ENCODE results near the gene PLEKHA1.

The PLEKHA1 gene

GRCh38 chr10:122347170-122347841, 27.2 kb upstream of the PLEKHA1 start:
- DNase-seq (ENCODE audit: insufficient read length, low spot score) (no peak), FAIRE-seq (no peak)
- no peak for TF ChIP-seq CTCF (IDR thresholded peaks at IDR 0.05; ENCODE audit: insufficient read depth, missing control alignments)

- FAIRE-seq (no peak), DNase-seq (ENCODE audit: insufficient read length, low spot score) (no peak)
- TF ChIP-seq CTCF (IDR thresholded peaks at IDR 0.05; ENCODE audit: insufficient read depth, missing control alignments): no peak
Observed at GRCh38 chr10:122348512-122348911, 26.0 kb upstream of the PLEKHA1 start.

GRCh38 chr10:122348935-122349361, 25.6 kb upstream of the PLEKHA1 start:
- DNase-seq (ENCODE audit: insufficient read length, low spot score) (no peak), FAIRE-seq (no peak)
- no peak for TF ChIP-seq CTCF (IDR thresholded peaks at IDR 0.05; ENCODE audit: insufficient read depth, missing control alignments)

- FAIRE-seq (no peak), DNase-seq (ENCODE audit: insufficient read length, low spot score) (no peak)
- TF ChIP-seq CTCF (IDR thresholded peaks at IDR 0.05; ENCODE audit: insufficient read depth, missing control alignments): no peak
Observed at GRCh38 chr10:122349758-122350369, 24.6 kb upstream of the PLEKHA1 start.

- FAIRE-seq (no peak), DNase-seq (ENCODE audit: insufficient read length, low spot score) (no peak)
- no peak for TF ChIP-seq CTCF (IDR thresholded peaks at IDR 0.05; ENCODE audit: insufficient read depth, missing control alignments)
Observed at GRCh38 chr10:122350893-122351292, 23.6 kb upstream of the PLEKHA1 start.

- DNase-seq (ENCODE audit: insufficient read length, low spot score): no peak
- no peak for FAIRE-seq
- TF ChIP-seq CTCF (IDR thresholded peaks at IDR 0.05; ENCODE audit: insufficient read depth, missing control alignments): no peak
Observed at GRCh38 chr10:122352817-122353525, 21.5 kb upstream of the PLEKHA1 start.

GRCh38 chr10:122354383-122354782, 20.1 kb upstream of the PLEKHA1 start:
- no peak for FAIRE-seq
- TF ChIP-seq CTCF (IDR thresholded peaks at IDR 0.05; ENCODE audit: insufficient read depth, missing control alignments): no peak
- no peak for DNase-seq (ENCODE audit: insufficient read length, low spot score)

All from D721Med (cell line).